HG03378 (cell line): ENCODE results near the gene GPR152.

Experiments
- ATAC-seq: cut with Tn5 transposase; IDR thresholded peaks from one replicate; pipeline ENCODE4 v1.9.1; 2021; ENCODE audit warnings: mild to moderate bottlenecking, moderate library complexity; ENCODE audit not compliant: unreplicated experiment

The GPR152 gene

DNA sequence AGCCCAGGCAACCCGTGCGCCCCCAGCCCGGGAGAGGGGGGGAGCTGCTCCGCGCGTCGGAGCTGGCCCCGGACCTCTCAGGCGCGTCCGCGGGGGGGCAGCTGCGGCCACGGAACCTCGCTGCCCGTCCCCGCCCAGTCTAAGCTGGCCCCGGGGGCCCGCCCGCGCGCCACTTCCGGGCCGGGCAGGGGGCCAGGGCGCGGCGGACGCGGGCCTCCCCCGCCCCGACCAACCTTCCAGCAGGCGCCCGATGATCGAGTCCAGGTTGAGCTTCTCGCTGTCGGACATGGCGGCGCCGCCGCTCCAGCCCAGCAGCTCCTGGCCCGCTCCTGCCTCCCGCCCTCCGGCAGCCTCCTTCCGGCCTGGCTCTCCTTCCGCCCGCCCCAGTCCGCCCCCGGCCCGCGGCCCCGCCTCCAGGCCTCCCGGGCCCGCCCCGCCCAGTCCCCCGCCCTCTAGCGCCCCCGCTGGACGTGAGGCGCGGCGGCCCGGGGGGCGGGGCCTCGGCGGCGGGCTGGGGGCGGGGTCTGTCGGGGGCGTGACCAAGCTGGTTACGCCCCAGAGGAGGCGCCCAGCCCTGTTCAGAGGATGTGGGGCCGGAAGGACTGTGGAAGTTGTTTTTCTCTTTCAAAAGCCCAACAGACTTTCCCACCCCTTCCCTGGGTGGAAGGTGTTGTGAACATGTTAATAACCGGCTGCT lies 50.9 kb downstream of the GPR152 start, which contains the start of gene PPP1CA:
Gene PPP1CA (minus strand): TSS at position 364 of the 697 bp plus-strand sequence. CDS start 76 bp downstream, at position 288.
- peak; percentile 31 for ATAC-seq
